CD1c-positive myeloid dendritic cell (primary cell): Measurements from ENCODE around the gene PAOX.
A peak's percentile ranks its signal among the peaks of the same experiment; 100 is the strongest.
"Not testable (repeated sequence)": the region's sequence is repeated elsewhere in the genome, so short reads cannot be mapped to it uniquely, and the experiment has no call there.

Experiments
- DNase-seq: peaks from one replicate; pipeline ENCODE4 v3.0.0-alpha.2; 2016; ENCODE audit errors: extremely low spot score

PAOX gene

DNA sequence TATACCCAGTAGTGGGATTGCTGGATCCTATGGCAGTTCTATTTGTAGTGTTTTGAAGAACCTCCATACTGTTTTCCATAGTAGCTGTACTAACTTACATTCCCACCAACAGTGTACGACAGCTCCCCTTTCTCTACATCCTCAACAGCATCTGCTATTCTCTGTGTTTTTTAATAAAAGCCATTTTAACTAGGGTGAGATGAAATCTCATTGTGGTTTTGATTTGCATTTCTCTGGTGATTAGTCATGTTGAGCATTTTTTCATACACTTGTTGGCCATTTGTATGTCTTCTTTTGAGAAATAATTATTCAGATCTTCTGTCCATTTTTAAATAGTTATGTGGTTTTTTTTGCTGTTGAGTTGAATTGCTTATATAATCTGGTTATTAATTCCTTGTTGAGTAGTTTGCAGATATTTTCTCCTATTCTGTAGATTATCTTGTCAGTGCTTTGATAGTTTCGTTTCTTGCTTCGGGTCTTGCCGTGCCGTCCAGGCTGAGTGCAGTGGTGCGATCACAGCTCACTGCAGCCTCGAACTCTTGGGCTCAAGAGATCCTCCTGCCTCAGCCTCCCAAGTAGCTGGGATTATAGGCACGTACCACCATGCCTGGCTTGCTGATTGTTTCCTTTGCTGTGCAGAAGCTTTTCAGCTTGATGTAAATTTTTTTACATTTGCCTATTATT, 26.9 kb downstream of the PAOX start:
- DNase-seq: no peak

GRCh38 chr10:133411523-133412380, 32.7 kb downstream of the PAOX start:
- no peak for DNase-seq

DNA sequence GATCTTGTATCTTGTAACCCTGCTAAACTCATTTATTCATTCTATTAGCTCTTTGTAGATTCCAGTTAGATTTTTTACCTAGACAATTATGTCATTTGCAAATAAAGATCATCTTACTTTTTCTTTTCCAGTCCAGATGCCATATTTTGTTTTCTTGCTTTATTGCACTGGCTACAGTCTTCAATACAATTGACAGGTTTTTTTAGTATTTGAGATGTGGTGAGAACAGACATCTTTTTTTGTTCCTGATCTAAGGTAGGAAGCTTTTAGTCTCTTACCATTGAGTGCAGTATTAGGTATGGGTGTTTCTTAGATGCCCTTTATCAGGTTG, 33.3 kb downstream of the PAOX start:
- DNase-seq: no peak

GRCh38 chr10:133414401-133414800, 35.3 kb downstream of the PAOX start:
- not testable (repeated sequence) for DNase-seq

DNA sequence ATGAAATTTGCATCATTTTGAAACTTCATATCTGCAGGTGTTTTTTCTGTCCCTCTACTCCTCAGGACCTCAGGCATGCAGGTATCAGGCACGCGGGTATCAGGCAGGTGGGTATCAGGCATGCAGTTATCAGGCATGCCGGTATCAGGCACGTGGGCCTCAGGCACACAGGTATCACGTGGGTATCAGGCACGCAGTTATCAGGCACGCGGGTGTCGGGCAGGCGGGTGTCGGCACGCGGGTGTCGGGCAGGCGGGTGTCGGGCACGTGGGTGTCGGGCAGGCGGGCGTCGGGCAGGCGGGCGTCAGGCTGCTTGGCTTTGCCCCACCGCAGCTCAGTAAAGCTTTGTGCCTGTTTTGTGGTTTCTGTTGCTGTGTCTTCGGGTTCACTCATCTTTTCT, 36.7 kb downstream of the PAOX start:
- no peak for DNase-seq

DNA sequence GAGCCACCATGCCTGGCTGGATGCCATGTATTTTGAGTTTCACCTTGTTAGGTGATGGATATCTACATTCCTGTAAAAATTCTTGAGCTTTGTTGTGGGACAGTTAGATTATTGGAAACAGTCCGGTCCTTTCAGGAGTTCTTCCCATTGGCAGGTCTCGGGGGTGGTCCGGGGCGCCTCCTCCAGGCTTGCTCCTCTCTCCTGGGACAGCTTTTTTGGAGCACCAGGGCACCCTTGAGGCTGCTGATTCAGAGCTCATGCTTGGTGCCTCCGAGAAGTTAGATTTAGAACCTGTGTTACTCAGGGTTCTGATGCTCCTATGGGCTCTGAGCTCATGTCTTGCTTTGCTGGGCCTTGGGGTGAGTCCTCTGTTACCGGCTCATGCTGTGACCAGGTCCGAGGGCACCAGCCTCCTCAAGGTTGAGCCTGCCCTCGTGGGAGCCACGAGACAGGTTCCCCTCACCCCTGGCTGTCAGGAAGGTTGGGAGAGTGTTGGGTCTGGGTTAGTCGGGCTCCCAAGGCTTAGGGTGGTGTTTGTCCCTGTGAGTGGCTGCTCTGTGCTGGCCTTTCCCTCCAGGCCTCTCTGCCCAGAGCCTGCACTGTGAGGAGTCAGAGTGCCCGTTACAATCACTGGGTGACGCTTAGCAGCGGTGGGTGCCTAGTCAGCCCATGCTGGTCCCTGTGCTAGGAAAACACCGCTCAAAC, 39.4 kb downstream of the PAOX start:
- DNase-seq: no peak

GRCh38 chr10:133419211-133419950, 40.3 kb downstream of the PAOX start:
- no peak for DNase-seq

DNA sequence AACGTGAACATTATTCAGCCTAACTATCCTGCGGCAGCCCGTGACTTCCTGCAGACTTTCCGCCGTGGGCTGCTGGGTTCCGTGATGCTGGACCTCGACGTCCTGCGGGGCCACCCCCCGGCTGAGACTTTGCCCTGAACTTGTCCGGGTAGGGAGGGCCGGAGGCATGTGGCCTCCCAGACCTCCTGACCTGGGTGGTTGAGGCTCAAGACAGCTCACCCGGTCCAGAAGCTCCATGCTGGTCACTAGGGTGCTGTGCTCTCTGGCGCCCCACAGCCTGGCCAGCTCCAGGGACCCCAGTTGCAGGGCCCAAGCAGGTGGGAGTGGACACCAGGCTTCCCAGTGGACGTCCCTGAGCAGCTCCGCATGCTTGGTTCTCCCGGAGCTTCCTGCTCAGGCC, 41.0 kb downstream of the PAOX start:
- DNase-seq: no peak

- no peak for DNase-seq
These were observed 41.5 kb downstream of the PAOX start for GRCh38 chr10:133420579-133420978.

DNA sequence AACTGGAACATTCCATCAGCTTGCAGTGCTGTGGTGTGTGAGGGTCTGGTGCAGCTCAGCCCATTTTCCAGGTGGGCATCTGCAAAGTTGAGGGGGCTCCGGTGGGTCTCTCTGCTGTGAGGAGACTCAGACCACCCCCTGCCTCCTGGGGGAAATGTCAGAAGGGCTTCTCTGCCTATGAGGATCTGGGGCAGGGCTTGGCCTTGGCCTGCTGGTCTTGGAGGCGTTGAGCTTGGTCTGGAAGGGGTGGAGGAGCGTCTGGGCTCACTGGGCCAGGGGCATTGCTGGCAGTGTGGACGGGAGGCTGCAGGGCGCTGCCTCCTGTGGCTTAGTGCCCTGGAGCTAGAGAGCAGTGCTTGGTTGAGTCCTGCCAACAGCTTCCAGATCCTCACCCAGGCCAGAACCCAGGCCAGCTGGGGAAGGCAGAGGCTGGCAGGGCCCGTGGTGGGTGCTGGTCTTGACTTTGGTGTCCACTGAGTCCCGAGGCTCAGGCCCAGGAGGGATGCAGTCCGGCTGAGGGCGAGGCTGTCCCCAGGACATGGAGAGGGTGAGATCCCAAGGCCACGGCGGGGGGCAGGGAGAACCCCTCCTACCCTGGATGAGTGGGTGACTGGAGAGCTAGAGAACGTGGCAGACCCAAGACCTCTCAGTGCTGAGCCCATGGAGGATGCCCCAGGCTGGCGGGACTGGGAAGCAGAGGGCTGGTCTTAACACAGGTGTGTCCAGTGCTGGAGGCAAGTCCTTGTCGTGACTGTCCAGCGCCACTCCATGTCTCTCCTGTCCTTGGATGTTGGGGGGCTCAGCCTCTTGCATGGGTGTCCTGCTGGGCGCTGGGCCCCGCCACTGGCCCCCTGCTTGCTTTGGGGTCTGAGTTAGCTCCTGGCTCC, 42.5 kb downstream of the PAOX start:
- DNase-seq: no peak

DNA sequence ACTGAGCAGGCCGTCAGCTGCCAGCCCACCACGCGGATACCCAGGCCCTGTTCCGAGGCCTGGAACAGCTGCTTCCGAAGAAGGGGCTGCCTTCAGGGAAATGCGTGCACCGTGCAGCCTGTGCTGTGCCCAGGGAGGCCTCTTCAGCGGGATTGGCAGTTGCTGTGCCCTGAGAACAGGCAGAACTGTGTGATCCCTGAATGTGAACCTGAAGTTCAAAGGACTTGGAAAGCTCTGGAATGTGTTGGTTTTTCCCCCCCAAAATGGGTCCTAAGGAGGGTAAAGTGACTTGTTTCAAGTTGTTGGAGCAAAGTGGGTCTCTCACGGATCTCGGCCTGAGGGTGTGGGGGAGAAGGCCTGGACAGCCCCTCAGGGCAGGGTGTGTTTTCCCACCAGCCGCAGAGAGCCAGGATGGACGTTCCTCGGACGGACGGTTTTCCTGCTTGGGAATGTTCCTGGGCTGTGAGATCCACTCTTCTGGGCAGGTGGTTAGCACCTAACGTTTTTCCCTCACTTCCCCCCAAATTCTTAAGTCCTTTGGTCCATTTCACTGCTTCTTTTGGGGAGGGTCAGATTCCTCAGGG, 43.3 kb downstream of the PAOX start:
- no peak for DNase-seq

- DNase-seq: no peak
These were observed 44.0 kb downstream of the PAOX start for GRCh38 chr10:133422807-133423771.

DNA sequence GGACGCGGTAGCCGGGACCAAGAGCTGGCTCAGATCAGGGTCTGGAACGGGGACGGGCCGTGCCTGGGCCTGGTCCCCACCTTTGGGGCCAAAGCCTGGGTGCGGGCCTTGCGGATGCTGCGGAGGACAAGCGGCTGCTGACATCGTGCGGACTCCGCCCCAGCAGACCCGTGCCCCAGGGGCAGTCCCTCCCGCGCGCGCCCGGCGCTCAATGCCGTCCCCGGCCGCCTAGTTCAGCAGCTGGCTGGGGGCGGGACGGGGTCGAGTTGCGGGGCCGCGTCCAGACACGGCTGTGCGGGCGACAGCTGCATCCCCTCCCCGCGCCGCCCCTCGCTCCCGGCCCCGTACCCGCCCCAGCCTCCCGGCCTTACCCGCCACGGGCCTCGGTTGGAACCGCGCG, 45.0 kb downstream of the PAOX start:
- not testable (repeated sequence) for DNase-seq

GRCh38 chr10:133424601-133425000, 45.5 kb downstream of the PAOX start, which contains the start of gene SPRN:
Gene SPRN (minus strand): TSS chr10:133424625. CDS start chr10:133423681, 944 bp downstream.
- not testable (repeated sequence) for DNase-seq

GRCh38 chr10:133429571-133429970, 50.5 kb downstream of the PAOX start:
- not testable (repeated sequence) for DNase-seq

- DNase-seq: not testable (repeated sequence)
These were observed 53.0 kb downstream of the PAOX start for GRCh38 chr10:133431888-133432613.

DNA sequence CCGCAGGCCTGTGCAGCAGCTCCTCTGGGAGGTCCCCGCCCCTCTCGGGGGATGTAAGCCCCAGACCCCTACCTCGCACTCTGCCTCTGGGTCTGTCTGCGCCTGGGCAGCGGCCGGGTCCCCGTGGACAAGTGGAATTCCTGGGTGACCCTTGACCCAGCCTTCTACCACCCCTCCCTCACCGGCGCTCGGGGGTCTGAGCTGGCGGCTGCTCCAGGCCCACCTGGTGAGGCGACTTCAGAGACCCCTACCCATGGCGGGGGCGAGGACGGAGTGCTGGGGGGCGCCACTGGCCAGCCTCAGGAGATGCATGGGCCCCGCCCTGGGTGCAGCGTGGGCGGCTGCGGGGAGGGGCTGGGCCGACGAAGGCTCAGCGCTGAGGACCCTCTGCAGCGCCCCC, 53.7 kb downstream of the PAOX start:
- not testable (repeated sequence) for DNase-seq

DNA sequence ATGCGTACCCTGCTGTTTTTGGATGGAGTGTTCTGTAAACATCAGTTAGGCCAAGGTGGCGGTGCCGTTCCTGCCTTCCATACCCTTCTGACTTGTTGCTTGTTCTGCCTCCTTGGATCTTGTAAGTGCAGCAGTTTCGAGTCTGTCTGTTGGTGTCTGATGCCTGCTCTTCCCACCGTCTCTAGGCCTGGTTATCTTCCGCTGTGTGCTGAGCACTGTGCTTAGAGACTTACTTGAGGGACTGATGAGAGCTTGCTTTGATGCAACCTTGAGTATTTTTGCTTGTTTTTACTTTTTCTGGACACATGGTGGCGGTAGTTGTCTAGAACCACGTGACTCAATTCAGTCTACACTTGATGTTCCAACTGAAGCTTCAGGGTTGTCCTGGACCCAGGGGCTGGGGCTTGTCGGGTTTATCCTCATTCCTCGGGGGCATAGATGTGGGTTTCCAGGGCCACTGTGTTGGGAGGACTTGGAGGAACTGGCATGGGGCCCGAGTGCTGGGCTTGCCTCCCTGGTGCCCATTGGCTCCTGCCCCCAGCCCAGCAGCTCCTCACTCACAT, 59.7 kb downstream of the PAOX start:
- DNase-seq: peak; percentile 38
